ENCODE data around the gene KCNS1.

The KCNS1 gene

GRCh38 chr20:45055056-45055455 lies 45.9 kb downstream of the KCNS1 start:
- no peak overlapping the region for H3K4me3 ChIP-seq (replicated peaks; ENCODE audit: insufficient read depth, low read length)
- TF ChIP-seq GABPA (IDR thresholded peaks at IDR 0.05; ENCODE audit: low read depth): no peak
- TF ChIP-seq POLR2AphosphoS5 (IDR thresholded peaks at IDR 0.05; ENCODE audit: low read depth): no peak
- no peak for TF ChIP-seq CTCF (IDR thresholded peaks at IDR 0.05; ENCODE audit: insufficient read depth, low read length)
- TF ChIP-seq REST (IDR thresholded peaks at IDR 0.05; ENCODE audit: insufficient replicate concordance, low read depth): no peak
- no peak for TF ChIP-seq SPI1 (IDR thresholded peaks at IDR 0.05; ENCODE audit: borderline replicate concordance, low read depth)
- no peak for DNase-seq (ENCODE audit: low read depth in 1 of 2, low spot score in 1 of 2)
- H3K27me3 ChIP-seq (ENCODE audit: insufficient read depth, poor library complexity, severe bottlenecking): no peaks in the 10 kb centered on the region
- H3K27ac ChIP-seq (replicated peaks): no peak overlapping the region

- TF ChIP-seq REST (IDR thresholded peaks at IDR 0.05; ENCODE audit: insufficient replicate concordance, low read depth): no peak
- no peak for TF ChIP-seq GABPA (IDR thresholded peaks at IDR 0.05; ENCODE audit: low read depth)
- TF ChIP-seq SPI1 (IDR thresholded peaks at IDR 0.05; ENCODE audit: borderline replicate concordance, low read depth): no peak
- no peak for DNase-seq (ENCODE audit: low read depth in 1 of 2, low spot score in 1 of 2)
These were observed 47.2 kb downstream of the KCNS1 start for GRCh38 chr20:45053430-45054351.

GRCh38 chr20:45052698-45053429 lies 48.1 kb downstream of the KCNS1 start:
- Histone ChIP-seq H3K4me3 (replicated peaks; ENCODE audit: insufficient read depth, low read length) (no peak overlapping the region), H3K27me3 (ENCODE audit: insufficient read depth, poor library complexity, severe bottlenecking) (no peaks in the 10 kb centered on the region), H3K27ac (replicated peaks) (0 out of 2 replicates have a peak overlapping the region, but pooled peaks have one; percentile 18)
- no peak for TF ChIP-seq GABPA (IDR thresholded peaks at IDR 0.05; ENCODE audit: low read depth)
- no peak for TF ChIP-seq POLR2AphosphoS5 (IDR thresholded peaks at IDR 0.05; ENCODE audit: low read depth)
- TF ChIP-seq REST (IDR thresholded peaks at IDR 0.05; ENCODE audit: insufficient replicate concordance, low read depth): no peak
- no peak for TF ChIP-seq CTCF (IDR thresholded peaks at IDR 0.05; ENCODE audit: insufficient read depth, low read length)
- TF ChIP-seq SPI1 (IDR thresholded peaks at IDR 0.05; ENCODE audit: borderline replicate concordance, low read depth): no peak
- DNase-seq (ENCODE audit: low read depth in 1 of 2, low spot score in 1 of 2): peak in 1 of 2 experiments; percentile 25

More at GRCh38 chr20:45053430-45054351, 47.2 kb downstream of the KCNS1 start:
- Histone ChIP-seq H3K4me3 (replicated peaks; ENCODE audit: insufficient read depth, low read length) (no peak overlapping the region), H3K27ac (replicated peaks) (peak overlapping the region; percentile 18; the same call in 1 of the 2 replicates), H3K27me3 (ENCODE audit: insufficient read depth, poor library complexity, severe bottlenecking) (no peaks in the 10 kb centered on the region)
